Ramos (cell line): ENCODE data around the gene ACVR2A.

ENCODE experiments used
- in situ Hi-C: fragments of 300-500 bp; cut with MboI; formaldehyde crosslinking; loops from one replicate; pipeline ENCODE4 v1.14.3; 2022; ENCODE audit warnings: low sequenced_read_pairs; ENCODE audit not compliant: unreplicated experiment

ACVR2A gene

GRCh38 chr2:147854557-147855134 lies 9.8 kb downstream of the ACVR2A start:
- in situ Hi-C loops = no loop called here

DNA sequence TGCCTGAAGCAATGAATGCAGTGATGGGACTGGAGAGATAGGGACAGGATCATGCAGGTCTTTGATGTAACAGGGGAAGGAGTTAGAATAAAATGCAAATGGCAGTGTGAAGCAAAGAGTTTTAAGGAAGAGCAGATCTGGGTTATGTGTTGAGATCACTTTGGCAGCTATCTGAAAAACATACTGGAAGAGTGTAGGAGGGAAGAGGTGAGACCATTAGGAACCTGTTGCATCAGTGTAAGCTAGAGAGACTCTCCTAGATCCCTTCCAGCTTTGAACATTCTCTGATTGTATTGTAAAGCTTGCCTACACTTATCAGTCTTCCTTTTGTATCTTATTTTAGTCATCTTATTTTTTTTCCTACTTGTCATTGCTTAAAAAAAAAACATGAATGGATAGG lies 10.5 kb downstream of the ACVR2A start:
- in situ Hi-C loops = no loop called here

DNA sequence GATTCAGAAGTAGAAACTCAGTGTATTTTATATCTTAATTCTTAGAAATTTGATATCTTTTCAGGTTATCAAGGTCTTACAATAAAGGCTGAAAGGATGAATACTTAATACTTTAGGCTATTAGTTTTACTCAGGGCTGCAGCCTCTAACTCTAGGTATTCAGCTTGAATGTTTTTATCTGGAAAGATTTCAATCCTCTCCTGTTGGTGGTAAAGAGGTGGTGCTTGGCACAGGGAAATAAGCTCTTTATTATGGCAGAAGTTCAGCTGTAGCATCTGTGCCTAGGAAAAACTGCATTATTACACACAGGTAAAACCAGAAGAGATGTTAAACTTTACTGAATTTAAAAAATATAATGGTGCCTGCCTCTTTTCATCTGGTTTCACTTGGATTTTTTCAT lies 11.1 kb downstream of the ACVR2A start:
- in situ Hi-C loops = no loop called here

- in situ Hi-C loops = no loop called here
These were observed 15.2 kb downstream of the ACVR2A start for GRCh38 chr2:147860009-147860408.

- in situ Hi-C loops = no loop called here
These were observed 18.2 kb downstream of the ACVR2A start for GRCh38 chr2:147862859-147863516.

DNA sequence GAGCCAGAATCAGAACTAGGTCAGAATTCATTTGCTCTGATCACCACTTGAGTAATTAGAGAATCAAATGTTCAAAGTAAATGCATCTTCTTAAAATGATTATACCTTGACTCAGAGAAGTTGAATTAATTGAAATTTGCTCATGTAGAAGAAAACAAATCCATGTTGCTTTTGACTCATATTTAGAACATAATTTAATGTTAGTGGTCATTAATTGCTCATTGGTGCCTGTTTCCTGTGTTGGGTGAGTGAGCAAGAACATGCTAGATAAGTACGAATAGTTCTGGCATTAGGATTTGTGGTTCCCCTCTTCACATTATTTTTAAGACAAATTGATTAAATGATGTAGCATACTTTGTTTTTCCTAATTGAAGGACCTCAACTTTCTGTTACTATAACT lies 19.0 kb downstream of the ACVR2A start:
- in situ Hi-C loops = no loop called here

- in situ Hi-C loops = no loop called here
These were observed 20.7 kb downstream of the ACVR2A start for GRCh38 chr2:147865560-147865959.

- in situ Hi-C loops = no loop called here
These were observed 22.2 kb downstream of the ACVR2A start for GRCh38 chr2:147867050-147867449.

GRCh38 chr2:147869934-147870333 lies 25.1 kb downstream of the ACVR2A start:
- in situ Hi-C loops = no loop called here

GRCh38 chr2:147872967-147873366 lies 28.1 kb downstream of the ACVR2A start:
- in situ Hi-C loops = no loop called here

GRCh38 chr2:147873859-147874483 lies 29.1 kb downstream of the ACVR2A start:
- in situ Hi-C loops = no loop called here

- in situ Hi-C loops = no loop called here
These were observed 35.0 kb downstream of the ACVR2A start for GRCh38 chr2:147879846-147880245.

GRCh38 chr2:147882631-147883030 lies 37.8 kb downstream of the ACVR2A start:
- in situ Hi-C loops = no loop called here

GRCh38 chr2:147884830-147885229 lies 40.0 kb downstream of the ACVR2A start:
- in situ Hi-C loops = no loop called here

DNA sequence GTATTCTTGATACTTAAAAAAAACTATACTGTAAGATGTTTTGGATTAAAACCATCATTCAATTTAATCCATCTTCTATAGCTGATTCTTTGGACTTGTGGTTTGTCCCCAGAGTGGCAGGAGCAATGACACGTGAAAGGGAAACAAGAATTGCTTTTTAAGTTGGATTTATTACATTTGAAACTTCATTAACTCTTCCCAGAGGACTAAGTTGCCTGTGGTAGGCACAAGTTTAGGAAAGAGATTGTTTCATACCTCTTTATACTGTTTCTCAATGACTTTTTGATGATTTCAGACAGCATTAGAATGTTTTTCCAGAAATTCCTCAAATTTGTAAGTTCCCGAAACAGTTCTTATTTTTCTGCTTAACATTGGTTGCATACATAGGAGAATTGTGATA lies 41.3 kb downstream of the ACVR2A start:
- in situ Hi-C loops = no loop called here

- in situ Hi-C loops = no loop called here
These were observed 43.9 kb downstream of the ACVR2A start for GRCh38 chr2:147888680-147889079.

GRCh38 chr2:147904051-147904450 lies 59.2 kb downstream of the ACVR2A start:
- in situ Hi-C loops = loop anchor here (25.0 kb wide), 1 partner anchor 1167 kb away; no protein-coding TSS in a partner anchor

- in situ Hi-C loops = loop anchor here (25.0 kb wide), 1 partner anchor 1172 kb away; no protein-coding TSS in a partner anchor
These were observed 64.3 kb downstream of the ACVR2A start for GRCh38 chr2:147909178-147909577.

GRCh38 chr2:147910990-147911473 lies 66.2 kb downstream of the ACVR2A start:
- in situ Hi-C loops = loop anchor here (10.0 to 25.0 kb wide), 2 partner anchors 826 to 1174 kb away; no protein-coding TSS in a partner anchor

DNA sequence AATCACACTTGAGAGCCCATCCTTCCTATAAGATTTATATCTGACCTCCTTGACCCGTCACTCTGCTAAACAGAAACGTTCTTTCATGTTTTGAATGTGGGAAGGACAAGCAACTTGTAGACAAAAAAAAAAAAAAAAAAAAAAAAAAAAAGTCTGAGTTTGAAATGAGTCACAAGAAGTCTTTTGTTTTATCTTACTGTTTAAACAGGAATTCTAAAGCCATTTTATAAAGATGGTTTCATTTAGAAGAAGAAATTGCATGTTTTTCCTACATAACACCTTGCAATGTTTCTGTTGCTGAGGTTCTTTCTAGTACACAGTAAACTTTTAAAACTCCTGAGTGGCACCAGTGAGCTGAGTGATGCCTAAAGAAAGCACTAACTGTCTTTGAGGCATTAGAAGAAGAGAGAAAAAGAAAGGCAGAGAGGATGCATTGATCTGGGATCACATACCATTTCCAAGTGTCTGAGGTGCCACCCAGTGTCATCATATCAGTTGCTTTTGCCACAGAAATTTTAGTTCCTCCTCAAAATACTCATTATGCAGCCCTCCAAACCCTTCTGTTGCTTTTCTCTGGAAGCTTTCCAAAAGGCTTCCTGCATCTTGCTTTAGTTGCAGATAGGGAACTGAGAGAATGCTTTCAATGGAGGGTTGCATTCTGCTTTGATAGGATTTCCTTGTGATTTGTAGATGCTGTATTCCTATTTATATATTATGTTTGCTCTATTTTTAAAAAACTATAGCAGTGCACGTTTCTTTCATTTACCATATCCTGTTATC lies 69.1 kb downstream of the ACVR2A start:
- in situ Hi-C loops = loop anchor here (10.0 to 25.0 kb wide), 2 partner anchors 829 to 1177 kb away; no protein-coding TSS in a partner anchor
